NCI-H146 (cell line): ENCODE data around the gene CHSY1.

Experiments used
- DNase-seq: peaks from one replicate; lab custom pipeline; 2025; lab: John Stamatoyannopoulos, UW

The CHSY1 gene

DNA sequence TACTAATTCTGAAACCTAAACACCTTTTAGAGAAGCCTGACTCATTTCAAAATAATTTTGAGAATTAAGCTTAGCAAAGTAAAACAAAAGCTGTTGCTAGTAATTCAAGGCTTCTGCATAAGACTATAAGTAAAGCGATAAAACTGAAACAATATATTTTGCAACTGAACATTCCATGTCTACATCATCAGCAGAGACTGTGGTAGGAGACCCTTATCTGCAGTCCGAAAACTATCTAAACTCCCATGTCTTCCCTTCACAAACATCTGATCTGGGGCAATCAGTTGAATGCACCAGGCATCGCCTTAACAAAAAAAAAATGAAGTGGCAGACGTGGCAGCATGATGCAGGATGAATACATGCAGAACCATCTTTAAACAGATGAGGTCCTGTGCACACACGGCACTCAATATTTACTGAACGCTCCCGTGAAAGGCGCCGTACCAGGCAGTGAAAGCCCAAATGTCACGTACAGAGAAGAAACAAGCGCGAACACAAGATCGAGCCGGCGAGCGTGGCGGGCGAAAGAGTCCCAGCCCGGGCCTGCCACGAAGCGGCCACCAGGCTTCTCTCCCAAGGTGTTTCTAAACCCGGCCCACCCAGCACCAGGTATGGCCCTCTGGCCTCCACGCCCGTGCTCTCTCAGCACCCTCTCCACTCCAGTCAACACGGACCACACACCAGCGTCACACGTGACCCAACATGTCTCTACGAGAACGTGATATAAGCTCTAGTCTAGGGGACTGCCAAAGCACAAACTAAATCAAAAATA lies 63.0 kb downstream of the CHSY1 start:
- no peak for DNase-seq

DNA sequence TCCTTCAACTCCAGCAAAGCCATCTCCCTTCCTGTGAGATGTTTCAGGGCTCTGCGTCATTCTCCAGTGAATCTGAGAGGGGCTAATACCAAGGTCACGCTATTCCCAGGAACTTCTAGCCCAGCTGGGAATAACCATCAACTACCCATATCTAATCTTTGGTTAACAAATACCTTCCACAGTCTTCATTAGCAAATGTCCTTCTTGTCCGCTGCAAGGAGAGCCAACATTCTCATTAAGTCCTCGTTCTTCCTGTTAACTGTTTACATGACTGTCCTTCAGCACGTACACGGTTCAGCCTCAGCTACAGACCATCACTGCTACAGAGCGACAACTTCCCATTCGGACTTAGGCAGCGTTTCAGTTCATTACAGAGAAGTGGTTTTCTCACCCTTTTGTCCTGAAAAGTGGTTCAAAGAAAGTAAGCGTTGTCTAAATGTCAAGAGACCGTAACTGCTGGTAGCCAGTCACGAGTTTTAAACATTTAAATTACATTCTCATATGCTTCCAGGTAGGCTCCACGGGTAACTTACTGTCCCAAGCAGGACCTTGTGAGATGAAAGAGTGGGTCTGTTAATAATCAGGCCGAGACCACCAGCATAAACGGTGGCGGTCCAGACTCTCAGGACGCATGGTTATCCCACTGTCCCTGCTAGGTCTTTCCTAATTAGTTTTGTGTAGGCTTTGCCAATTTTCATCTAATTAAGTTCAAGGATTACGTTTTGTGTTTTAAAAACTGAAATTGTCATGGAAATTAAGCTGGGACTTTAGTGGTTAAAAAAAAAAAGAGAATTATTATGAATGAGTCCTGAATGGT lies 63.8 kb downstream of the CHSY1 start:
- DNase-seq = no peak

DNA sequence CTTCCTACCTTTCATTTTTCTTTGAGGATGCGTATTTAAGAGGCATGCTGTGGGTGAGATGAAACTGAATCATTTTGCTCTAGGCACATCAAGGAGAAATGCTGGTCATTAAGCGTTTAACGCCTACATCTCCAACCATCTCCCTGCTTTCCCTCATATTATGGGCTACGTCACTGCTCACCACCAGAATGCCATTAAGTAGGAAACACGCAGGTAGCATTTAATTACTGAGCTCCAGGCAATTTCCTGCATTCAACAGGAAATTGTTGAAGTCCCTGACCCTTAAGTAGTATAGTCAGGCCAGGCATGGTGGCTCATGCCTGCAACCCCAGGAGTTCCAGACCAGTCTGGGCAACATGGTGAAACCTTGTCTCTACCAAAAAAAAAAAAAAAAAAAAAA lies 66.1 kb downstream of the CHSY1 start:
- DNase-seq = no peak

DNA sequence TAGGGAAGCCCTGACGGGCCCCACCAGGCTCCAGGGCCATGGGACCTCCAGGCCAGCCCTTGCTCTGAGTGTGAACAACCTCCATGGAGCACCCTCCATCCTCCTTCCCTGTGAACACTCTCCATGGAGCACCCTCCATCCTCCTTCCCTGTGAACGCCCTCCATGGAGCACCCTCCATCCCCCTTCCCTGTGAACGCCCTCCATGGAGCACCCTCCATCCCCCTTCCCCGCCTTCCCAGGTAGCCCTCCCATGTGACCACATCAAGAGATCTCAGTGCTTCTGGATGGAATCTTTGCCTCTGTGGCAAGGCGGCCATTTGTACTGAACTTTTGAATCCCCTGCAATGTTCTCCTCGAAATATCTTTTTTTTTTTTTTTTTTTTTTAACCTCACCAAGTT lies 66.5 kb downstream of the CHSY1 start:
- no peak for DNase-seq

DNA sequence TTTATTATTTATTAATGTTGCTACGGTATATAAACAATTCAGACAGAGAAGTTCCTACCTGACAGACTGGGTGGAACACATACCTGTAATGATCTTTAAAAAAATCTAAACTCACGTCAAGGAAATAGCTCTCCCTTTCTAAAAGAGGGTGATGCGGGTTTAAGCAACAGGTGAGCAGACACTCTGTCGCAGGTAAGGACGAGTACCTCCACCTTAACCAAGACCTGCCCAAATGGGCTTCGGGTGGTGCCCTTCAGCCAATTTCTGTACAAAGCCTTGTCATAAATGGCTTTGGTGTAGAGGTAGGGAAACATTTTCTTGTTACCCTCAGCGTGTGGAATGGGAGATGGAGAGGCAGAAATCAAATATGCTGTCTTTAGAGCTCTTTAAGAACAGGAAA lies 67.0 kb downstream of the CHSY1 start:
- DNase-seq = no peak

DNA sequence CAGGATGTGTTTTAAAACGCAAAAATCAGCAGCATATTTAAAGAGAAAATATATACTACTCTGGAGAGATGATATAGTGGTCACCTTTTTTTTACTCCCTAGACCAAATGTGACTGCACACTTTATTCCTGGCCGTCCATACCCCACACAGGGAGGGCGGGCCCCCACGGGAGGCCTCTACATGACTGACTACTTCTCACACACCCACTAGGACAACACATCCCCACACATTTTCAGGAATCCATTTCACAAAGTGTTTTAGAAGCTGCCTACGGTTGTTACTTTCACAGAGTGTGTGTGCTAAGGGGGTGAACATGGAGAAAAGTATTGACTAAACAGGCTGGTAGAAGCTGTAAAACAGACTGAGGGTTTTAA lies 67.9 kb downstream of the CHSY1 start:
- no peak for DNase-seq

DNA sequence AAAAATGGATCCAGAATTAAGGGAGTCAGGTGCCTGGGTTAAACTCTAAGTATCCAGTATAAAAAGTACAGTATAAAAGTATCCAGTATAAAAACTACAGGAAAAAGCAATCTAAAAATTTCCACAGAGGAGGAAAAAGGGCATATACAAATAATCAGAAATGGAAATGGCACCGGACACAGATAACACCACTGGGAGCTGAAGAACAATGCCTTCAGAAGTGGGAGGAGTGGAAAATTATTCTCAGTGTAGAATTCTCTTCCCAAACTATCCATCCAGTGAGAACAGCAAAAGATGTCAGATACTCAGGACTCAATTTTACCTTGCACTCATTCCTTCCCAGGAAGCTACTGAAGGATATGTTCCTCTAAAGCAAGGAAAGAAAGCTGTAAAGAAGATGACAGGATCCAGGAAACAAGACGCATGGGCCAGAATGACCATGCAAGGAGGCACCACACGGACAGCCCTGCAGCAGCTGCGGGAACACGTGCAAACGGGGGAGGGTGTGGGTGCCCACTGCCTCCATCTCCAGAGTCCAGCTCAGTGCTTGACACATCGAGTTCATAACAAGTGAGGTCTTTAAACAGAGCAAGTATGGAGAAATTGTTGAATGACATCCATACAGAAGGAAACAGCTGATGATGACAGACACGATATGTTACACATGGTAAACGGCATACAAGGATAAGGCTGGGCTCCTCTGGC lies 68.5 kb downstream of the CHSY1 start:
- DNase-seq = no peak

DNA sequence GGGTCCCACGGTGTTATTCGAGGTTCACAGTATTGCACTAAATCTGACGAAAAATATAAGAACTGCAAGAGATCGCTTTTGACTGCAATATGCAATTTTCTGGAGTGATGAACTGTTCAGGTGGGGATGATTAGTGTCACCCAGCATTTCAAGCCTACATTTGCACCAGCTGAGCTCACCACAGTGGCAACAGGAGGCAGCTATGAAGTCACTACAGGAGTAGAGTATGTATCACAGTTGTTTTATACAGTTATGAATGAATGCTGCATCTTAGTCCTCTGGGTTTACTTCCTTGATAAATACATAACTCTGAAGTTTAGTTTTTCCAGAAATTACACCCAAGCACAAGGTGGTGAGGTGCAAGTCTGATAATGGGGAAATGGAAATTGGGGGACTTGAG lies 69.6 kb downstream of the CHSY1 start:
- no peak for DNase-seq

DNA sequence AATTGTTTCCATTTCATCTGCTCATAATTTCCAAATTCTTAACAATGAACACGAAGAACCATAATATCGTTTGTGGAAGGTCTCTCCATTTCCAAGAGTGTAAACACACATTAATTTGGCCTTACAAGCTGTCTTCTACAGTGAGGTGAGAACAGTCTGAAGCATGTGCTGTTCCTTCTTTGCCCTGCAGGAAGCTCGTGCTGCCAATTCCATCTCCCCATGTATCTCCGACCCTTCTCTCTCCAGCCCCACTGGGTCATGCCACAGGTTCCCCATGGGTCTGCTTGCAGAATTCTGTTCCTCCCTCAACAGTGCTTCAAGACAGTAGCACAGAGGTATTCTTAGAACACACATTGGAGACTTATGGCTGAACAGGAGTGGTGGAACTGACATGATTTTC lies 70.5 kb downstream of the CHSY1 start:
- DNase-seq = no peak

DNA sequence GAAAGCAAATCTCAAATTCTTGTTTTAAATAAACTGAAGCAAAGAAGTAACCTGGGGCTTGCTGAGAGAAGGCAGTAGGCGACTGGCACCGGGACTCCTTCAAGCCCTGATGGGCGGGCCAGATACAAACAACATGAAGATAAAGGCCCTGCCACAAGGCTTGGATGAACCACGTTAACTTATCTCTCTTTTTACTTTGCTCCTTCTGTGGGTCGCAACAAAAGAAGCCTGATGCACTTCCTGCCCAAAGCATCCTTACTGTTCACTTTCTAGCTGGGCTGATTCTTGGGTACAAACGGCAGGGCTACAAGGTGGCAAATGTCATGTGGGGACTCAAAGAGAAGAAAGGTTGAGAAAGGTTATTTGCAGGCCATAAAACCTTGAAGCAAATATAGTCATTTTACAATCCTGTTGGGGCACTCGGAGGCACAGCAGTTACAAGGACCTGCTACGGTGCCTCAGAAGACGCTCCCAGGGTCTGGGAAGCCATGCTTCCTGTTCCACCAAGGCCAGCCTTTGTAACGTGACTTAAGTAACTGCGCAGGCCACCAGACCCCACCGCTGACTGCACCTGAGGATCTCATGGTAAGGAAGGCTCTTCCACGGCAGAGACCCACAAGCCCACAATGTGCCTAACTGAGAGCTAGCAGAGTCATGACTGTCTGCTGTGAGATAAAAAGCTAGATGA lies 71.1 kb downstream of the CHSY1 start:
- DNase-seq = no peak

DNA sequence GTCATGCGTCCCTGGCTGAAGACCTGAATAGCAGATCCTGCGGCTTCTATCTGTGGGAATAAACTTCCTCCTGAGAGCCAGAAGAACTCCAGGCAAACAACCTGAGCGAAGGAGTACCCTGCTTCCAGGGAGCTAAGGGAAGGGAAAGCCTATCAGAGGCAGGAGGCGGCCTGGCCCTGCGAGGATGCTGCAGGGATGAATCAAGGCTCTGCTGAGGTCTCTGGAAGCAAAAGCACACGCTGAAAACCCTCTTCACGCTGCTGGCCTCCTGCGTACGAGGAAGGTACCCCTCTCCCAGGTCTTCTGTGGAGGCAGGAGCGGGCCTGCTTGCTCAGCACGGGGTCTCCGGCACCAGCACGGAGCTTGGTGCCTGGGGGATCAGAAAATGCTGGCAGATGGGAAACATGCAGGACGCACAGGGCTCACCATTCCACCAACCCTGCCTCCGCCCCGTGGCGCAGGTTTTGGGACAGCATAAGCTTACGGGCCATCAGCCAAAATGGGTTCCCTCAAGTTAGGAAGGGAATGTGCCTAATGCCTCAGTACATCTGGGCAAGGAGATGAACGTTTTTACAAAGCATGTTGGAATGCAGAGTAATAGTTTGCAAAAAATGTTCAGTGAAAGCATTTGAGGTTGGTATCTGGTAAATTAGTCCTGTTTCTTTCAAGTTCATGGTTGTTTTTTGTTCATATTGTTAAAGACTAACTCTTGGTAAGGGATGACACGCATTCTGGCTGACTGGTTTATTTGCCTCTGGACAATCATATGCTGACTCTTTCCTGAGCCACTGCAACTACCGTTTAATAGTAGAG lies 72.3 kb downstream of the CHSY1 start:
- no peak for DNase-seq

DNA sequence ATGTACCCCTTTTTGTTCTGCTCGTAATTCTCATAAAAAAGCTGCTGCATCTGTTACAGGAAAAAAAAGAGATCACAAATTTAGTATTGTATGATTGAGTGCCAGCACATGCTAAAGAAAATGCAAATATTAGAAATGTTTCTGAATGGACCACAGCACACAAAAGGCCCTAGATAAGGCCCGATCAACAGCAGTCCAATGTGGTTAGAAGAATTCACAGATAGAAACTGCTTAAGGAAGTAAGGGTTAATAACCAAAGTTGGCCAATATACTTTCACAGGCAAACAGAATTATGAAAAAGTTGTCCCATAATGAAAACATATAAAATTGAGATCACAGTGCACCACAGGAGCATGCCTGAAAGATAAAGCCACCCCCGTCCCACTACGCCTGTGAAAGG lies 72.9 kb downstream of the CHSY1 start:
- DNase-seq = no peak

DNA sequence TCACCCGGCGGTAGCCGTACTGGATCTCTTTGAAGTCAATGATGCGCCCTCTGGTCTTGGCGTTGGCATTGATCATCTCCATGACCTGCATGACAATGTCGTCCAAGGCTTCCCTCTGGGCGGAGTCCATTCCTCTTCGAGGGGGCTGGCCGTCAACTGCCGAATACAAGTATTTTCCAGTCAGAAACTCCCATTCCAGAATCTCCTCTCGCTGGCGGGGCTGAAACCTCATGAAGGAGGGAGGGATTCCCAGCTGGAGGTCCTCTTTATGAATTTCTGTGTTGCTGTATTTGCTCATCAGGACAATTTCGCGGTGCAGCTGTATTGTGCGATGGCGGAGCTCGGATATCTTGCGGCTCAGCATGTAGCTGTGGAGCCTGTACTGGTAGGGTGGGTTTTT lies 73.4 kb downstream of the CHSY1 start:
- DNase-seq = peak; percentile 7

DNA sequence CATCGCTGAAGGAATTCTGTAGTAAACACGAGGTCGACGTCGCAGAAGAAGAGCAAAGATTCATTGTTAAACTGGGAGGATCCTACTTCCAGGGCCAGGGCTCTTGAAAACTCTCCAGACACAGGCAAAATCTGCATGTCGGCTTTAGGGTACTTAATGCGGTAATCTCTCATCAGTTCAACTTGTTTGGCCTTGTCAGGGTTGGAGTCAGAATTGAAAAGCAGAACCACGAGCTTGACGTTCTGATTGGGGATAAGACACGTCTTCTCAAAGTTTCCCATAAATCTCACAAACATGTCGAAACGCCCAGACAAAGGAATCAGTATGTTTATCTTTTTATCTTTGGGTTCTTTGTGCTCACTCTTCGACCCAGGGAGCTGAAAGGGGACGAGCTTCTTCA lies 74.0 kb downstream of the CHSY1 start:
- DNase-seq = no peak

DNA sequence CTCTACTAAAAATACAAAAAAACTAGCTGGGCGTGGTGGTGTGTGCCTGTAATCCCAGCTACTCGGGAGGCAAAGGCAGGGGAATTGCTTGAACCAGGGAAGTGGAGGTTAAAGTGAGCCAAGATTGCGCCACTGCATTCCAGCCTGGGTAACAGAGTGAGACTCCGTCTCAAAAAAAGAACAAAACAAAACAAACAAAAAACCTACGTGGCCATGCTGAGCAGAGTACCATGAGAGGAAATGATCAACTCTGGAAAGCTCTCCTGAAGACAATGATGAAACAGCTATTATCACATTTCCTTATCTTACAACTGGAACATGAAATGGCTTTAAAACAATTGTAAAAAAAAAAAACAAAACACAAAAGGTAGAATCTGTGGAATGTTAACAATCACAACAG lies 75.2 kb downstream of the CHSY1 start:
- no peak for DNase-seq

DNA sequence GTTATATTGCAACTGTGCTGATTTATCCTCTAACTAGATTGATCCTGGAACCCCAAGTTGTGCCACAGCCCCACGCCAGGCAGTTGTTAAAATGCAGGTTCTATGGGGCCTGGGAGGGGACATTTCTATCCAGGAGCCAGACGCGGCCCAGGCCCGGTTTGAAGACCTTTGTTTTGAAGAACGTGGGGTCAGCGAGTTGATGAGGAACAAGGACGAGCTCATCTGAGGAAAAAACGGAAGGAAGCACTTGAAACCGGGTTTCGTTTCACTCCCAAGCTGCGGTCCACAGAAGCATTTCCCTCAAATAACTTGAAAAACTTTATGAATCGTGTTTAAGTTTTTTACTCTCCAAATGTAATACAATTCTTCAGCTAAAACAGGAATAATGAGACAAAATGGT lies 76.4 kb downstream of the CHSY1 start:
- DNase-seq = no peak

DNA sequence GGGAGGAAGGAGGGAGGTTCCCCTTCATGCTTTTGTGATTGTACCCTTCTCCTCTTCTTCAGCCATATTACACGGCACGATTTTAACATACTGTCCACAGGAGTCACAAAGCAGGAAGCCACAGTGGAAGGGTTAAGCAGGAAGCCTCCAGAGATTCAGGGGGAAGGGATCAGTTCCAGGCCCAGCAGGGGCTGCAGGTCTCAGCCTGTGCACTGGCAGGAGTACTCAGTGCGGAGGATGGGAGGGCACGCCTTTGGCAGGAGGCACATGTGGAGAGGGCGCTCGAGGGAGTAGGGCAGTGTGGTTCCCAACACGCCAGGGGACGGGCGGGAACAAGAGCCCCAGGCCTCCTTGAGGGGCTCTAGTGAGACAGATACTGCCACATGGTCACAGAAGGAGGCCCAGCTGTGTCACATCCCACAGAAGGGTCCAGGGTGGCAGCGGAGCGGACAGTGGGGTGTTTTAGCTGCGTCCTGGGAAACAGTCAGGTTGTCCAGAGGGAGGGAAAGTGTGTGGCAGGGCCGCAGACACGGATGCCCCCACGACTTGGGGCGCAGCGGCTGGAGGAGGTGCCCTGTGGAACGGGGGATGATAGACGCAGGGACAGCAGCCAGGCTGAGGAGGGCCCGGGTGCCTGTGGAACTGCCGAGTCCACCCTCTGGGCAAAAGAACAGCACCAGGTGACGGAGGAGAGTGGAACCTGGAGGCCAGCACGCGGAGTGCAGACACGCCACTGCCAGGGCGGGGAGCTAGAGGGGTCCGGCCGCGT lies 77.5 kb downstream of the CHSY1 start:
- DNase-seq = no peak

DNA sequence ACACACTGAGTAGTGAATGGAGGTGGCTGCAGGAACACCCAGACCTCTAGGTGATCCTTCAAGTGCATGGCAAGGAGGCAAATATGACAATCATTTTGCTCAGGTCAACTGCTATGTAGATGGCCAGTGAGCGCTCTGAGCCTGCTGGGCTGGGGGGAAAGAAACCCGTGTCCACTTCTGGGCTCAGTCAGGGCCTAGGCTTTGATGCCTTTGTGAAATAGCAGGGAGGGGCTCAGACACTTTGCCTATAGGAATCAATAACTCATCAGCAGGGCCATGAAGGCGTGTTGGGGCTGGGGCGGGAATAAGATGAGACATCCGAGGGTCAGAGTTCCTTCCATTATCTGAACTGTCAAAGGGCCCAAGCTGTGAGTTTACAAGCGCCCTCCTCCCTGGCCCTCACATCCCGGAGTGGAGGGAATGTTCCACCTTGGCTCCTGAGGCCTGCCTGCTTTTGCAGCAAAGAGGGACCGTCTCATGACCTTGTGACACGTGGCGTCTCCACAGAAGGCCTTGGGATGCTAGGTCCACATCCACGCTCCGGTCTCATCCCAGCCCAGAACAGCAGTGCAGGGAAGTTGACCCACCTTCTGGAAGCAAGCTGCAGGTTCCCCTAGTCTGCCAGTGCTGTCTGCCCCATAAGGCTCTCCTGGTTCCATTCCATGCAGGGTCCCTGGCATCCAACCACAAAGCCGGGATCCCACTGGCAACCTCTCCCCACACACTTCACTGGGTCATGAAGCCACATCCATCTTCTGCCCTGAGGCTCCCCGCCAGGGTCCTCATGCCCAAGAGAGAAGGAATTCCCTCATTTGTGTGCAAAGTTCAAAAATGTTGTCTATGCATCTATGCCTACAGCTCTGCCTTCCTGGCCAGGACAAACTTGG lies 78.4 kb downstream of the CHSY1 start:
- no peak for DNase-seq

DNA sequence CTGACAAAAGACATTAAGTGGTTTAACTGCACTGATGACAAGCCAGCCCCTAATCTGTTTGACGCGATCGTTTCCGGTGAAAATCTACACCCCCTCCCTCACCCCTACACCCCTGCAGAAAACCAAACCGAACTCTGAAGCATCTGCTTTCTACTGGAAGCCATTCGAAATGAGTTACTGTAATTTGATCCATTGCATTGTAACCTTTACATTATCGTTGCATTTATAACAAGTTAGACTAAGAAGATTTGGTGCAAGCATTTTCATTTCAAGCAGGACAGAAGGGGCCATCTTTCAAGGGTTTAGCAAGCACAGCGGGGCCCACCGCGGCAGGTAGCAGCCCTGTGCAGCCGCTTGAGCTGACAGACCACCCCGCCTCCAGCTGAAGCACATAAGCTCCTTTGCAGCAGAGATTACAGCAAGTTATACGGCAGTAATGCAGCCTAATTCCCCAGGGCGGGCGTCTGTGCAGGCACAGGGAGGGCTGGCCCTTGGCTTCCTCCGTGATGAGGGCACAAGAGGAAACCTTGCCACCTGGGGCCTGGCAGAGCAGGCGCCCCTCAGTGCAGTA lies 79.3 kb downstream of the CHSY1 start:
- no peak for DNase-seq
